ENCODE results near the gene LZTFL1.

Gene LZTFL1

GRCh38 chr3:45848392-45848791 lies 6.5 kb upstream of the LZTFL1 start:
- no peaks in the 10 kb centered on the region for H3K36me3 ChIP-seq (ENCODE audit: control insufficient read depth, low read length)

GRCh38 chr3:45844616-45845015 lies 2.7 kb upstream of the LZTFL1 start:
- no peaks in the 10 kb centered on the region for H3K79me2 ChIP-seq (ENCODE audit: control insufficient read depth, low read length)
- peaks cover 10% of the 10 kb centered on the region for H3K4me1 ChIP-seq (ENCODE audit: control insufficient read depth, low read length)
- H3K4me3 ChIP-seq (ENCODE audit: low read length): no peak overlapping the region
- H4K20me1 ChIP-seq (ENCODE audit: control insufficient read depth, insufficient read depth, low read depth, low read length): no peaks in the 10 kb centered on the region
- no peak overlapping the region for H3K4me2 ChIP-seq (ENCODE audit: low read length)
- no peak overlapping the region for H3K27ac ChIP-seq (ENCODE audit: low read depth, low read length)
- no peaks in the 10 kb centered on the region for H3K36me3 ChIP-seq (ENCODE audit: control insufficient read depth, low read length)
- H3K9me3 ChIP-seq (ENCODE audit: control insufficient read depth, insufficient read depth, low read length): peaks cover 7% of the 10 kb centered on the region; the same call in 1 of the 2 replicates
- TF ChIP-seq EZH2phosphoT487 (IDR thresholded peaks at IDR 0.05; ENCODE audit: borderline replicate concordance, low read length) (no peak), CTCF (IDR thresholded peaks at IDR 0.05; ENCODE audit: low read depth, low read length, poor library complexity, severe bottlenecking) (no peak)
- H3K27me3 ChIP-seq (ENCODE audit: control insufficient read depth, low read length): peaks cover 6% of the 10 kb centered on the region; the same call in 1 of the 2 replicates
- no peaks in the 10 kb centered on the region for H3F3A ChIP-seq (ENCODE audit: control insufficient read depth, insufficient read depth)
- H3K9me2 ChIP-seq (replicated peaks; ENCODE audit: control insufficient read depth, low read length): no peaks in the 10 kb centered on the region

More at GRCh38 chr3:45848392-45848791, 6.5 kb upstream of the LZTFL1 start:
- Histone ChIP-seq H3K79me2 (ENCODE audit: control insufficient read depth, low read length) (no peaks in the 10 kb centered on the region), H3K9me2 (replicated peaks; ENCODE audit: control insufficient read depth, low read length) (no peaks in the 10 kb centered on the region), H3K4me2 (ENCODE audit: low read length) (no peak overlapping the region), H3K27me3 (ENCODE audit: control insufficient read depth, low read length) (peaks cover 6% of the 10 kb centered on the region), H3F3A (ENCODE audit: control insufficient read depth, insufficient read depth) (no peaks in the 10 kb centered on the region), H4K20me1 (ENCODE audit: control insufficient read depth, insufficient read depth, low read depth, low read length) (no peaks in the 10 kb centered on the region), H3K4me3 (ENCODE audit: low read length) (no peak overlapping the region), H3K4me1 (ENCODE audit: control insufficient read depth, low read length) (no peaks in the 10 kb centered on the region), H3K9me3 (ENCODE audit: control insufficient read depth, insufficient read depth, low read length) (no peaks in the 10 kb centered on the region), H3K27ac (ENCODE audit: low read depth, low read length) (no peak overlapping the region)
- TF ChIP-seq EZH2phosphoT487 (IDR thresholded peaks at IDR 0.05; ENCODE audit: borderline replicate concordance, low read length) (no peak), CTCF (IDR thresholded peaks at IDR 0.05; ENCODE audit: low read depth, low read length, poor library complexity, severe bottlenecking) (no peak)

- Histone ChIP-seq H3K27ac (ENCODE audit: low read depth, low read length) (no peak overlapping the region), H3K9me2 (replicated peaks; ENCODE audit: control insufficient read depth, low read length) (no peaks in the 10 kb centered on the region)
Measured at GRCh38 chr3:45842851-45843625, 1.1 kb upstream of the LZTFL1 start.

More at GRCh38 chr3:45842851-45843625, 1.1 kb upstream of the LZTFL1 start:
- Histone ChIP-seq H3K9me3 (ENCODE audit: control insufficient read depth, insufficient read depth, low read length) (peaks cover 7% of the 10 kb centered on the region; the same call in 1 of the 2 replicates), H4K20me1 (ENCODE audit: control insufficient read depth, insufficient read depth, low read depth, low read length) (no peaks in the 10 kb centered on the region), H3K4me1 (ENCODE audit: control insufficient read depth, low read length) (peaks cover 10% of the 10 kb centered on the region), H3K4me2 (ENCODE audit: low read length) (no peak overlapping the region), H3K79me2 (ENCODE audit: control insufficient read depth, low read length) (no peaks in the 10 kb centered on the region), H3F3A (ENCODE audit: control insufficient read depth, insufficient read depth) (no peaks in the 10 kb centered on the region), H3K4me3 (ENCODE audit: low read length) (no peak overlapping the region), H3K27me3 (ENCODE audit: control insufficient read depth, low read length) (peaks cover 6% of the 10 kb centered on the region; the same call in 1 of the 2 replicates), H3K36me3 (ENCODE audit: control insufficient read depth, low read length) (no peaks in the 10 kb centered on the region)
- no peak for TF ChIP-seq CTCF (IDR thresholded peaks at IDR 0.05; ENCODE audit: low read depth, low read length, poor library complexity, severe bottlenecking)
- TF ChIP-seq EZH2phosphoT487 (IDR thresholded peaks at IDR 0.05; ENCODE audit: borderline replicate concordance, low read length): no peak

Data from DOHH2 (cell line).